Epithelial cell of esophagus (primary cell): Measurements from ENCODE around the gene RAPGEF6.
A peak's percentile ranks its signal among the peaks of the same experiment; 100 is the strongest.
"Not testable (repeated sequence)": the region's sequence is repeated elsewhere in the genome, so short reads cannot be mapped to it uniquely, and the experiment has no call there.

Experiments used
- DNase-seq: peaks from one replicate; pipeline ENCODE4 v3.0.0; 2010; ENCODE audit warnings: low read depth
- H3K4me3 ChIP-seq: 2 replicates; pipeline ENCODE4 v1.5.1; 2011; ENCODE audit warnings: mild to moderate bottlenecking, low read length, control low read depth
- CTCF ChIP-seq: IDR thresholded peaks from 2 replicates; pipeline ENCODE4 v1.5.1; 2011; ENCODE audit warnings: low read depth, mild to moderate bottlenecking, low read length, control low read depth, inconsistent platforms; ENCODE audit not compliant: insufficient read depth; ENCODE audit errors: missing control alignments

Gene RAPGEF6

GRCh38 chr5:131622633-131623032, 12.4 kb downstream of the RAPGEF6 start:
- peak; percentile 16 for DNase-seq
- H3K4me3 ChIP-seq: no peak overlapping the region
- TF ChIP-seq CTCF: no peak

- not testable (repeated sequence) for H3K4me3 ChIP-seq, DNase-seq
Measured at GRCh38 chr5:131621164-131621563, 13.9 kb downstream of the RAPGEF6 start.

- no peak overlapping the region for H3K4me3 ChIP-seq
- DNase-seq: no peak
- no peak for TF ChIP-seq CTCF
Measured at GRCh38 chr5:131619102-131619501, 15.9 kb downstream of the RAPGEF6 start.

- TF ChIP-seq CTCF: no peak
- H3K4me3 ChIP-seq: no peak overlapping the region
- no peak for DNase-seq
Measured at GRCh38 chr5:131617140-131617822, 17.7 kb downstream of the RAPGEF6 start.

- no peak for TF ChIP-seq CTCF
- no peak for DNase-seq
- no peak overlapping the region for H3K4me3 ChIP-seq
Measured at GRCh38 chr5:131615957-131616356, 19.1 kb downstream of the RAPGEF6 start.

- TF ChIP-seq CTCF: no peak
- H3K4me3 ChIP-seq: no peak overlapping the region
- DNase-seq: no peak
Measured at GRCh38 chr5:131613423-131613822, 21.6 kb downstream of the RAPGEF6 start.

GRCh38 chr5:131611064-131611381, 24.0 kb downstream of the RAPGEF6 start:
- no peak overlapping the region for H3K4me3 ChIP-seq
- DNase-seq: no peak
- TF ChIP-seq CTCF: no peak
